GM21619 (cell line): ENCODE data around the gene SYDE1.
"Not testable (repeated sequence)": the region's sequence is repeated elsewhere in the genome, so short reads cannot be mapped to it uniquely, and the experiment has no call there.

Experiments used
- ATAC-seq: cut with Tn5 transposase; IDR thresholded peaks from one replicate; pipeline ENCODE4 v1.9.1; 2021; ENCODE audit not compliant: unreplicated experiment

SYDE1 gene

GRCh38 chr19:15107061-15108010 lies at the start of gene SYDE1:
SYDE1 (plus strand) TSS chr19:15107401; CDS start chr19:15107434, 33 bp downstream.
- no peak for ATAC-seq

GRCh38 chr19:15062036-15062435 lies 45.2 kb upstream of the SYDE1 start:
- ATAC-seq, result no peak

GRCh38 chr19:15070386-15070785 lies 36.8 kb upstream of the SYDE1 start:
- ATAC-seq, result not testable (repeated sequence)

- ATAC-seq, result no peak
Observed at GRCh38 chr19:15072930-15073647, 34.1 kb upstream of the SYDE1 start.

- no peak for ATAC-seq
Observed at GRCh38 chr19:15074371-15074770, 32.8 kb upstream of the SYDE1 start.

GRCh38 chr19:15075806-15076205 lies 31.4 kb upstream of the SYDE1 start:
- ATAC-seq, result no peak

- not testable (repeated sequence) for ATAC-seq
Observed at GRCh38 chr19:15080002-15080401, 27.2 kb upstream of the SYDE1 start.

- ATAC-seq, result no peak
Observed at GRCh38 chr19:15081911-15082310, 25.3 kb upstream of the SYDE1 start, which contains the start of gene OR1I1. OR1I1 (plus strand) TSS chr19:15082211; CDS start chr19:15087066, 4,855 bp downstream.

GRCh38 chr19:15087182-15087581 lies 20.0 kb upstream of the SYDE1 start:
- ATAC-seq, result no peak

GRCh38 chr19:15091918-15092753 lies 15.1 kb upstream of the SYDE1 start:
- no peak for ATAC-seq

- no peak for ATAC-seq
Observed at GRCh38 chr19:15093001-15093400, 14.2 kb upstream of the SYDE1 start.

- ATAC-seq, result no peak
Observed at GRCh38 chr19:15096223-15096622, 11.0 kb upstream of the SYDE1 start.

GRCh38 chr19:15097980-15098379 lies 9.2 kb upstream of the SYDE1 start:
- ATAC-seq, result not testable (repeated sequence)

- no peak for ATAC-seq
Observed at GRCh38 chr19:15098460-15098859, 8.7 kb upstream of the SYDE1 start.

GRCh38 chr19:15099017-15099582 lies 8.1 kb upstream of the SYDE1 start:
- ATAC-seq, result no peak

GRCh38 chr19:15101479-15102082 lies 5.6 kb upstream of the SYDE1 start:
- no peak for ATAC-seq

- ATAC-seq, result no peak
Observed at GRCh38 chr19:15104003-15104402, 3.2 kb upstream of the SYDE1 start.

- ATAC-seq, result no peak
Observed at GRCh38 chr19:15104411-15104810, 2.8 kb upstream of the SYDE1 start.

- no peak for ATAC-seq
Observed at GRCh38 chr19:15105044-15105443, 2.2 kb upstream of the SYDE1 start.

GRCh38 chr19:15108145-15108844 lies 1.1 kb downstream of the SYDE1 start:
- no peak for ATAC-seq
